Activated naive CD4-positive, alpha-beta T cell treated with anti-CD3 and anti-CD28 coated beads, Interleukin-2, amount 50 U/mL, for 16 hours (primary cell): ENCODE measurements around the gene SSC5D.

Source experiments
- DNase-seq: peaks from one replicate; pipeline ENCODE4 v3.0.0-alpha.2; 2020

The SSC5D gene

DNA sequence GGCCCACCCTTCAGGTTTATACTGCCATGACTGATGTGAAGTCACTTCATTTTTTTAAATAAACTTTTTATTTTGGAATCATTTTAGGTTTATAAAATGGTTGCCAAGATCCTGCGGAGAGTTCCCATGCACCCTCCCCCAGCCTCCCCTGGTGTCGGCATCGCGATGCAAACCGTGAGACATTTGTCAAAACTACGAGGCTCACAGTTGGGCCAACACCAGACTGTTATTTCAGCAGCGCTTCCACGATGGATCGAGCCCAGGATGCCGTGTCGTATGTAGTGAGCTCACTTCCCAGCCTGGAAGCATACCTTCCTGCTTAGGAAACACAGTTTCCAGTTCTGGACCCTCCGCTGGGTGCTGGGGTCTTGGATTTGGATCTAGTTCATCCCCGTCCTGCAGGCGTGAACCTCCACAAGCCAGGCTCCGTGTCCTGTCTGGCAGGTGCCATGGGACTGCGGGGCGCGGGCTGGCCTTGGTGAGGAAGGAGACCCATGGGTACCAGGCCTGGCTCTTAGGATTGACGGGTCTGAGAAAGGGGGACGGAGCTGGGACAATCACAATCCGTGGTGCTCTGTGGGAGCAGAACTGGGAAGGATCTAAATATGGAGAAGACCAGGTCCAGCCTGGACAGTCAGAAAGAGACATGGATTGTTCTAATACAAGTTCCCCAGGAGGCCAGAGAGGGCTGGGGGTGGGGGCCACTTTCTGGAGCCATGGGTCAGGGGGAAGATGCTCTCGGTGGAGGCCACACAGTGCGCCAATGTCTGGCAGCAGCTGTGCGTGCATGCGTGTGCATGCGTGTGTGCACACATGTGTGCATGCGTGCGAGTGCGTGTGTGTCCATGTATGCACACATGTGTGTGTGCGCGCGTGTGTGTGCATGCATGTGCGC is 51.1 kb downstream of the SSC5D start:
- DNase-seq = no peak

DNA sequence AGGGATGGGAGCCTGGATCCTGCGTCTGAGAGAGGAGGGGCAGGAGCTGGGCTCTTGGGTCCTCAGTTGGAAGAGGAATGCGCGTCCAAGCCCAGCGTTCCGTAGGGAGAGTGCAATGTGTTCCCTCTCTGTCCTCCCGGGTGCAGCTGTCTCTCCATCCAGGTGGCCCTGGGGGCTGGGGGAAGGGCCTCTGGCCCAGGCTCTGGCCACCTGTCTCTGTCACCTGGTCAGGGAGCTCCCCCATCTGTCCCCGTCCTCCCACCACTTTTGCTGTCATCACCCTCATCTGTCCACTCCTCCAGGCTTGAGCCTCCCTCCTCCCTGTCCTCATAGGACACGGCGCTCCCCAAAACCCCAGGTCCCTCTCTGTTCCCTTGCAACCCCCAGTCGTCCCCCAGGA is 52.4 kb downstream of the SSC5D start:
- no peak for DNase-seq

DNA sequence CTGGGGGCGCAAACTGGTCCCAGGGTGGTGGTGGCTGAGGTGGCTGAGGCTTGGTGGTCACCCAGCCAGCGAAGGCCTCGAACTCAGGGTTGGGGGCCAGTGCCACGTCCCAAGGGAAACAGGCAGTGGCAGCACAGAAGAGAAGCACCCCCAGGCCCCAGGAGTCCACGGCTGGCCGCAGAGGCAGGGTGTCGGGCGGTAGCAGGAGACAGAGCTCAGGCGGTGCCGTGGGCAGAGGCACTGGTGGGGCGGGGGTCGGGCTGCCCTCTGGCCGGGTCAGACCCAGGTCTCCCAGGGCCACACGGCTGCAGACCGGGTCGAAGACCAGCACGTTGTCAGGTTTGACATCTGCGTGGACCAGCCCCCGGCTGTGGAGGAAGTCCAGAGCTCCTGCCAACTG is 52.9 kb downstream of the SSC5D start:
- DNase-seq = no peak

DNA sequence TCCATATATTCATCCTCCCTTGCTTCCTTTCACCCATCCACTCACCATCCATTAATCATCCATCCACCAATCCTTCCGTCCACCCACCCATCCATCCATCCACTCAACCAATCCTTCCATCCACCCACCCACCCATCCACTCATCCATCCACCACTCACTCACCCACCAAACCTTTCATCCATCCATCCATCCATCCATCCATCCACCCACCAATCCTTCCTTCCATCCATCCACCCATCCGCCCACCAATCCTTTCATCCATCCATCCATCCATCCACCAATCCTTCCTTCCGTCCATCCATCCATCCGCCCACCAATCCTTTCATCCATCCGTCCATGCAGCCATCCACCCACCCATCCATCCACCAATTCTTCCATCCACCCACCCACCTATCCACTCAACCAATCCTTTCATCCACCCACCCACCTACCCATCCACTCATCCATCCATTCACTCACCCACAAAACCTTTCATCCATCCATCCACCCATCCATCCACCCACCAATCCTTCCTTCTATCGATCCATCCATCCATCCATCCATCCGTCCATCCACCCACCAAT is 54.1 kb downstream of the SSC5D start:
- DNase-seq = no peak

DNA sequence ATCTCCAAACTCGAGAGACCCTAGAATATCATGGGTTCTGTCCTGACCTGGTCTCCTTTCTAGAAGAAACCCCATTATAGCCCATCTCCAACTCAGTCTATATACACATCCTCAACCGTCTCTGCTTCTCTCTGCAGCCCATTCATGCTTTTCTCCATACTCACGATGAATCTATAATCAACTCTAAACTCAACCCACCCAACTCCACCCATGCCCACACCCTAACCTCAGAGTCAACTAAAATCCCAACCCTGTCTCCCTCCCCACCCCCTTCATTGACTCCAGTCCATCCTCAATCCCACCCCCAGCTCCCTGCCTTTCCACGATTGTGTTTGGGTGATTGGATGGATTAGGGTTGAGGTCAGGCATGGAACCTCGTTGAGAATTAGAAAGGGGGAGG is 55.3 kb downstream of the SSC5D start:
- no peak for DNase-seq

DNA sequence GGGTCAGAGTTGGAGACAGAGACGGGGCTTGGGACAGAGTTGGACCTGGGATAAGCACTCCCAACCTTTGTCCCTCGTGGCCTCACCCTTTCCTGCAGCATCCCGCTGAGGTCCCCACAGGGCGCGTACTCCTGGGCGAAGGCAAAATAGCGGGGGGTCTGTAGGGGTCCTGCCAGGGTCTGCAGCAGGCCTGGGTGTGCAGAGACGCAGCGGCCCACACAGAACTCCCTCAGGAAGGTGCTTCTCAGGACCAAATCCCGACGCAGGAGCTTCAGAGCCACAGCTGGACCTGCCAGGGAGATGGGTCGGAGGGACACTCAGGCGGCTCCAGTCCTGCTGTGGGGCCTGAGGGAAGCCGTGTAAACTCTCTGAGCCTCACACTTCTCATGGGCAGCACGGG is 55.8 kb downstream of the SSC5D start:
- DNase-seq = no peak

DNA sequence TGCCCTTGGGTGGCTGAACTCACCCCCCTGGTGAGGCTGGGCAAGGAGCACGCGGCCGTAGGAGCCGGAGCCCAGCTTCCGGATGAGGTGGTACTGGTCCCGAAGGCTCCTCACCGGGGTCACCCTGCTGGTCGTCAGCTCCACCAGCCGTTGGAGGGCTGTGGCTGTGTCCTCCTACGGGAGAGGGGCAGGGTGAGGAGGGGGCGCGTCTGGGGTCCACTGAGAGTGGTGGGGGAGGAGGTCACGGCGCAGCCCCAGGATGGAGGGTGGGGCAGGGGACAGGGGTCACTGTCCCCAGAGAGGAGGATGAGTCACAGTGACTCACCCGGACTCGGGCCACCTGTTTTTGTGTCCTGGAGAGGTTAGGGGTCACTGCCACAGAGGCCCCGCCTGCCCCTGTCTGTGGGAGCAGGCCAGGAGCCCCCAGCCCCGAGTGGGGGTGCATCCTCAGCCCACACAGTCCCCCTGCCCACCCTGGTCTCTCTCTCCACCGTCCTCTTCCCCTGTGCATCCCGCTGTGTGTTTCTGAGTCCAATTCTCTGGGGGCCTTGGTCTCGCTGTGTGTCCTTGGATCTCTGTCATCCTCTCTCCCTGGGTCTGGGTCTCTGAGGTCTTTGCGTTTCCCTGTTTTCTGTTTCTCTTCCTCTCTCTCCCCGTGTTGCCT is 56.7 kb downstream of the SSC5D start:
- DNase-seq = no peak

DNA sequence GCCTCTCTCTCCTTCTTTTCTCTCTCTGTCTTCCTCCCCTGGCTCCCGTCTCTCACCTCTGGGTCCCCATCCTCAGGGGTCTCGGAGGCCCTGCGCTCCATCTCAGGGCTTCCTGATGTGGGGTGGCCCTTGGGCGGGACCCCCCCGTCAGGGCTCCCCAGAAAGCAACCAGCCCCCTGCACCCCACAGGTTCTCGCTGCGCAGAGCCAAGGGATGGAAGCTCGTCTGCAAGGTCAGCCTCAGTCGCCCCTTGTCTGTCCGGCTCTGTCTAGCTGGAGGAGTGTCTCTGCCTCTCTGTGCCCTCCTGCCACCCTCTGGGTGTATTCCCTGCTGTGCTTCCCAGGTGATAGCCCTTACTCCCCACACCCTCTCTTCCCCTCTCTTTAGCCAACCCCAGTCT is 57.2 kb downstream of the SSC5D start, which contains the start of gene SBK3:
SBK3 (minus strand) TSS at position 101 of the 400 bp plus-strand sequence; CDS start at position 101, 0 bp downstream.
- DNase-seq = no peak

DNA sequence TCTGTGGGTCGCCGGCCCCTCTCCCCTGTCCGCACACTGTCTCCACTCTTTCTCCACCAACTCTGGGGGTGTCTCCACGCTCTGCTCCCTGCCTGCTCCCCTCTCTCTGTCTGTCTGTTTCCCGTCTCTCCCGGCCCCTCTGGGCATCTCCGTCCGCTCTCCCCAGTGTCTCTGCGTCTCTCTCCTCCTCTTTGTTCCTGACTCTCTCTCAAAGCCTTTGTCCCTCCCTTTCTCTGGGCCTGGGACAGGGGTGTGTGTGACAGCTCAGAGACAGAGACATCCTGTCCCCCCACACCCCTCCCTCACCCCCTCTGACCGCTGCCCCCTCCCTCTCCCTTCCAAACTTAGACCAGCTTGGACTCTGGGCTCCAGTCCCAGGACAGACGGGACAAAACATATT is 57.8 kb downstream of the SSC5D start:
- DNase-seq = no peak

DNA sequence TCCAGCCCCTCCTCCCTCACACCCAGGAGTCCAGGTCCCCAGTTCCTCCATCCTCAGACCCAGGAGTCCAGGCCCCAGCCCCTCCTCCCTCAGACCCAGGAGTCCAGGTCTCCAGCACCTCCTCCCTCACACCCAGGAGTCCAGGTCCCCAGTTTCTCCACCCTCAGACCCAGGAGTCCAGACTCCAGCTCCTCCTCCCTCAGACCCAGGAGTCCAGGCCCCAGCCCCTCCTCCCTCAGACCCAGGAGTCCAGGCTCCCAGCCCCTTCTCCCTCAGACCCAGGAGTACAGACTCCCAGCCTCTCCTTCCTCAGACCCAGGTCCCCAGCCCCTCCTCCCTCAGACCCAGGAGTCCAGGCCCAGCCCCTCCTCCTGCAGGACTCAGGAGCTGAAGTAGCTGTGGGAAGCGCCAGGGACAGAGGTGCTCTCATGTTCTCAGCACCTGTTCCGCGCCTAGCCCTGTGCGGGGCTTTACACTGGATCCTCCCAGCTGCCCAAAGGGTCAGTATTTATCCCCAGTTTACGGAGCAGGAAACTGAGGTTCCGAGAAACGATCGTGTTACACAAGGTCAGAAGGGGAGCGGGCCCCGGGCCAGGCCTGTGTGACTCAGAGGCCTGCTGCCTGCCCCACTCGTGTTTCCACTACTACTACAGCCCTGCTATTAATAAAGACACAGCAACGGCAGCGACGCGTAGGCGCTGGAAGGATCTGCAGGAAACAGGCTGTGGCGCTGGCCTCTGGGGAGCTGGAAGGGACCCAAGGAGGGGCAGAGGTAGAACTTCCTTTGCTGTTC is 58.8 kb downstream of the SSC5D start:
- no peak for DNase-seq

DNA sequence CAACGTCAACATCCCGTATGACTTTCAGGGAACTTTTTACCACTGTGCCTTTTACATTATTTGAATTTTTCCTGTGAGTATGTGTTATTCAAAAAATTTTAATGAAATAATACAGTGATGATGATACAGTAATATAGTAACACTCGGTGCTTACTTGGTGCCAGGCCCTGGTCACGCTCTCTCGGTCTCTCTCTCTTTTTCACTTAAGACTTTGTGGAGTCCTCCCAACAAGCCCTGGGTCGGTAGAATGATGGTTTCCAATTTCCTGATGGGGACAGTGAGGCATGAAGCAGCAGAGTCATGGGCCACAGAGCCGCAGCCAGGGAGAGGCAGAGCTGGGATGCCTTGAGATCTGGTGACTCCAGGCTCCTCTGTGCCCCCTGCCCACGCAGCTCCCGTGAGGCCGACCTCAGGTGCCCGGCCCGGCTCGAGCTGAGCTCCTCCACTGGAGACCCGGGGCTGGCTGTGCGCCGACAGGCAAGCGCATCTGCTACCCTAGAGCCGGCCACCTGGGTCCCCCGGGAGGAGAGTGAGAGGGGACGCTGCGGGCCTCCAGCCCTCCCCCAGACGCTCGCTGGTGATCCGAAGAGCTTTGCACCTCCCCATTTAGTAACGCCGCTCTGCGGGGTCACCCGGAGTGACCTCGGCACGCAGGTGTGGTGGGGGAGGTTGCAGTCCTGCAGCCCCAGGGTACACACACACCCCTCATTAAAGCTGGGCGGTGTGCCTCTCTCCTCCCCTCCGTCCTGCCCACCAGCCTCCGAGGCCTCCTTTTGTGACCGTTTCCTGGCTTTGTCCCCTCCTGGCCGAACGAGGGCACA is 61.5 kb downstream of the SSC5D start:
- no peak for DNase-seq

DNA sequence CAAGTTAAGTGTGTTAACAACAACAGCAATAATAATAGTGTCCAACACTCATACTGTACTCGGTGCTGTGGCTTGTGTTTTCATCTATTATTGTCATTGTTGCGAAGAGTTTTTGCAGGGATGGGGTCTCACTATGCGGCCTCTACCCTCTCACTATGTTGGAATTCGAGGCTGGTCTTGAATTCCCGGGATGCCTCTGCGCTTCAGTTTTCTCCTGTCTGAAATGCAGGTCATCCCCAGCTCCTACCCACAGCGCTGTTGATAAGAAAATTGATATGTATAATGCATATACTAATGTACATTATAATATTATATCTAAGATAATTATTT is 62.0 kb downstream of the SSC5D start:
- DNase-seq = no peak

DNA sequence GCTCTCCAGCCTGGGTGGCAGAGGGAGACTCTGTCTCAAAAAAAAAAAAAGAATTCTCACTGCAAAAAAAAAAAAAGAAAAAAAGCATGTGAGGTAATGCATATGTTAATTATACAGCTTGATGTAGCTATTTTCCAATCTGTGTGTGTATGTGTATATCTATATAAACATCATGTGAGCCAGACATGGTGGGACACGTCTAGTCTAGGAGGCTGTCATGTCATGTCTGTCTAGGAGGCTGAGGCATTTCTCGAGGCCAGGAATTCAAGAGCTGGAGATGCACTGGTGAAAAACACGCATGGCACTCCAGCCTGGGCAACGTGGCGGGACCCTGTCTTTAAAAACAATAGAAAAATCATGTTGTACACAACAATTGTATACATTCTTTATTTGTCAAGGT is 64.0 kb downstream of the SSC5D start:
- no peak for DNase-seq

DNA sequence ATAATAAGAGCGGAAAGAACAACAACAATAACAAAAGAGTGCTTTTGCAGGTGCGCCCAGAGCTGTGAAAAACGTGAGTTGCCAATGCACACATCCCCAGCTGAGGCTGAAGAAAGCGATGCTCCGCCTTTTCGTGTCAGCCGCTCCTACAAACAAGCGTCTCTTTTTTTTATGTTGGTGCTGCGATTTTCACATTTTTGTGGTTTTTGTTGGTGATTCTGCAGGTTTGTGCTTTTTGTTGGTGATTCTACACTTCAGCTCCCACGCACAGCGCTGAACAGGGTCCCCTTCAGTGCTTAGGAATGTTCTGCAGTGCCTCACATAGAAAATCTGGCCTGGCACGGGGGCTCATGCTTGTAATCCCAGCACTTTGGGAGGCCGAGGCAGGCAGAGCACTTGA is 64.4 kb downstream of the SSC5D start:
- no peak for DNase-seq

DNA sequence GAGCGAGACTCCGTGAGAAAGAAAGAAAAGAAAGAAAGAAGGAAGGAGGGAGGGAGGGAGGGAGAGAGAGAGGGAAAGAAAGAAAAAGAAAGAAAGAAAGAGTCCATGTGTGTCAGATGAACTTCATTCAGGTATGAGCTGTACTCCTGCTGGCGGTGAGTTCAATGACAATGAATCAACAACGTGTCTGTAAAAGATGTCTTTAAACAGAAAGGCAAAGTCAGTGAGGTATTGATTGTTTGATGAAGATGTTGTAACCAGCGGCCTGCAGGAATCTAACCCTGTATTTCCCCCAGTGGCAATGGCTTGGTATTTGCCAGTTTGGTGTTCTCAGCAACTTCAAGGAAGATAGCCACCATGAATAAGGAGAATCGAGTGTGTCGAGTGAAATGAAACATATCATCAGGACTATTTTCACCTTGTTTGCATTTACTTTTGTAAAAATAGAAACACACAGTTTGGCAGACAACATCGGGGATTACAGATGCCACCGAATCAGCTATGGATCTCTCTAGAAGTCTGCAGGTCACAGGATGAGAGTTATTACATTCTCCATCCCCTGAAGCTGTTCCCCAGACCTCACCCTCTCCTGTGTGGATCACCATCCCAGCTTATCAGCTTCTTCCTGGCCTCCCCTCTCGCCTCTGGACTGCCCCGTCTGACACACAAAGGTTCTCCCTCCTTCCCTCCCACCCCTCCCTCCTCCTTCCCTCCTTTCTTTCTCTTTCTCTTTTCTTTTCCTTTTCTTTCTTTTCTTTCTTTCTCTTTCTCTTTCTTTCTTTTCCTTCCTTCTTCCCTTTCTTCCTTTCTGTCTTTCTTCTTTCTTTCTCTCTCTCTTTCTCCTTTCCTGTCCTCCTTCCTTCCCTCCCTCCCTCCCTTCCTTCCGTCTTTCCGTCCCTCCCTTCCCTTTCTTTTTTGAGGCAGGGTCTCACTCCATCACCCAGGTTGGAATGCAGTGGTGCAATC is 65.3 kb downstream of the SSC5D start:
- DNase-seq = no peak

DNA sequence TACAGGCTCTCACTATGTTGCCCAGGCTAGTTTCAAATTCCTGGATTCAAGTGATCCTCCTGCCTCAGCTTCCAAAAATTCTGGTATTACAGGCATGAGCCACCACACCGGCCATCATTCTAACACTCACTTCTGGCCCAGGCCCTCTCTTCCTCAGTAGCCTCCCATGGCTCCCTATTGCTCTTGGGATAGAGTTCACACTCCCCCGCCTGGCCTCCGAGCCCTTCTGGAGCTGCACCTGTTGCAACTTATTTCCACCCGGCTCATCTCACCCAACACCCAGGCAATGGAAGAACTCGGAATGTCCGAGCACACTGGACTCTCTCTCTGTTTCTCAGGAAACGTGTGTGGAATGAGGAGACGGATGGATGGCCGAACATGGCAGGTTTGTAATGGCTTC is 66.1 kb downstream of the SSC5D start:
- DNase-seq = no peak

DNA sequence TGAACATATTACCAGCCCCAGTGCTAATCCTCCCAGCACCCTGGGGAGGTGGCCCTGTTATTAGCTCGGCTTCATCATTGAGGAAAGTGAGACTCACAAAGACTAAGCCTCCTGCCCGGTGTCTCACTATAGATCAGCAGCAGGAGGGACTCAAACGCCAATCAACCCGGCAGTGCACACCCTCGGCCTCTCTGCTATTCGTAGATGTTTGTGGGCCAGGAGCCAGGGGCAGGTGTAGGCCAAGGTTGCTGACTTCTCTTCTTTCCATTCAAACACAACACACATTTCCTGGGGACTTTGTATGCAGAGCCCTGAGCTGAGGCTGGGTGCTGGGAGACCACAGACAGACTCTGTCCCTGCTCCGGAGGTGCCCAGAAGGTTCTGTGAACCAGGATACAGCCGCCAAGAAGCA is 66.5 kb downstream of the SSC5D start:
- DNase-seq = no peak

DNA sequence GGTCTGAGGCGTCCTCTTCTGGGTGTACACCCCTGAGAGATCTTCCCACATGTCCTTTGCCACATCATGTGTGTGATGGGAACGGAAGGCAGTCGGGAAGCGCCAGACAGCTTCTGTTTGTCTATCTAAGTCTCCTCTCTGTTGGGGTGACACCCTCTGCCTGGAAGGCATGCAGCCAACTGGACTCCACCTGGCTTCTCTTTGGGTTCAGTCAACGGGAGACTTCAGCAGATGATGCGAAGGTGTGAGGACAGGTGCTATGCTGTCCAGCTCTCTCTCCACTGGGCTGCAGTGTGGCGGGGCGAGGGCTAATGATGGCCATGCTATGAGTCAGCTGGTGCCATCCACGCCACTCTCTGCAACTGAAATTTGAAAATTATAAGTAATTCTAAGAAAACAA is 71.4 kb downstream of the SSC5D start:
- no peak for DNase-seq

DNA sequence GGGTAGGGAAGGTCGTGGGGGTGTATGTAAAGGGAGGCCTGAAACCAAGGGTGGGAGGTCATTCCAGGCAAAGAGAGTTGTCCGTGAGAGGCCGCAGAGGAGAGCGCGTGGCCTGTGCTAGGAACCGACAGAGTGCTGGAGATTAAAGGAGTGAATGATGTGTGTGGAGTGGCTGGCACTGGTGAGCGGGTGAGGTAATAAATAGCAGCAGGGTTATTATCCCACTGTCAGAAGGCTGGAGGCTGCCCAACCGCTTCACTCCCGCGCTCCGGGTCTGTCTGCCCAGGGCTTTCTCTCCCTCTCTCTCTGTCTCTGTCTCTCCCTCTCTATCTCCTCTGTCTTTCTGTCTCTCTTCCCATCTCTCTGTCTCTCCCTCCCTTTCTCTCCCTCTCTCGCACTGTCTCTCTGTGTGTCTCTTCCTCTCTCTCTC is 75.0 kb downstream of the SSC5D start:
- DNase-seq = no peak

DNA sequence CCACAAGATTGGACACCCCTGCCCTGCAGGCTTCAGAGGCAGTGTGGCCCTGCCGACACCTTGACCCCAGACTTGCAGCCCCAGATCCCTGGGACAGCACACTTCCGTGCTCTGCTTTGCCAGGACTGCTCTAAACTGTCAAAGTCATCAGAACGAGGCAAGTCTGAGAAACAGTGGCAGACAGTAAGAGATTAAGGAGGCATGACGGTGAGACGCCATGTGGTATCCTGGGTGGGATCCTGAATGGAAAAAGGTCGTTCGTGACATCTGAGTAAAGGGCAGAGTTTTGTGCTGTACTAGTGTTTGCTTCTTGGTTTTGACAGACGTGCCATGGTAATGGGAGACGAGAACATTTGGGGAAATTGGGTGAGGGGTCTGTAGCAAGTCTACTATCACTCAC is 78.6 kb downstream of the SSC5D start:
- no peak for DNase-seq

DNA sequence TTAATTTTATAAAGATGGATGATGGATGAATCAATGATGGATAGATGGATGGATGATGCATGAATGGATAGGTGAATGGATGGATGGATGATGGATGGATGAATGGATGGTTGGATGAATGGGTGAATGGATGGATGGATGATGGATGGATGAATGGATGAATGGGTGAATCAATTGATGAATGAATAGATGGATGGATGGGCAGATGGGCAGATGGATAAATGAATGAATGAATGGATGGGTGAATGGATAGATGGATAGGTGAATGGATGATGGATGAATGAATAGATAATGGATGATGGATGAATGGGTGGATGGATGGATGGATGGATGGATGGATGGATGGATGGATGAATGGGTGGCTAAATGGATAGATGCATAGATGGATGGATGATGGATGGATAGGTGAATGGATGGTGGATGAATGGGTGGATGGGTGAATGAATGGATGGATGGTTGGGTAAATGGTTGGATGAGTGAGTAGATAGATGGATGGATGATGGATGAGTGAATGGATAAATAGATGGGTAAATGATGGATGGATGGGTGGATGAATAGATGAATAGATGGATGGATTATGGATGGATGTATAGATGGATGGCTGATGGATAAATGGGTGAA is 79.6 kb downstream of the SSC5D start:
- DNase-seq = no peak
